ENCODE data around the gene DAB2IP.

Gene DAB2IP

DNA sequence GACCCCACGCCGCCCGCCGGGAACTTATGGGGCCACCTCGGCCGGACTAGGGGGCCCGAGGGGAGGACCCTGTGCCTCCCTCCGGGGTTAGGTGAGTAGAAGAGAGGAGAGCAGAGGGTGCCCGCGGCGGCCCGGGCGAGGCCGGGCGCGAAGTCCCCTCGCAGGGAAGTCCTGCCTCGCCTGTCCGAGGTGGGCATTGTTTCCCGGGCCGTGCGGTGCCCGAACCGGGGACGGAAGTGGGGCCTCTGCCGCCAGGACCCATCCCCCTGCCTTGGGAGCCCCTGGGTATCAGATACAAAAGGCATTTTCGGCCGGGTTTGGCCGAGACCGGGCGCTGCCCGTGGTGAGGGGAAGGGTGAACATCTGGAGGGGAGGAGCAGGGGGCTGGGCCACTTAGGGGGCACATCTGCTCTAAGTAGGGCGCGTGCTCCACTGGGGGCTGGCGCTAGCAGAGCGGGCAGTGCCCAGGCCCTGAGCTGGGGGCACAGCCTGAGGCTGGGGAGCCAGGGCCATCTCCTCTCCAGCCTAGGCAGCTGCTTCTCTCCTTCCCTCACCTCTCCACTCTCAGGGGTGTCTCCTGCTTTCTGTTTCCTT lies 48.2 kb downstream of the DAB2IP start:
- no peak overlapping the region for H2BK12ac ChIP-seq (ENCODE audit: low read length)
- H3K79me1 ChIP-seq (ENCODE audit: low read length), result peaks cover 5% of the 10 kb centered on the region
- peaks cover 9% of the 10 kb centered on the region in 2 experiments for H3K36me3 ChIP-seq (ENCODE audit: control insufficient read depth in 1 of 2, insufficient read depth in 2 of 2, low read length in 2 of 2)
- H3K27me3 ChIP-seq (ENCODE audit: insufficient read depth, low read length), result no peaks in the 10 kb centered on the region
- H2AK5ac ChIP-seq (ENCODE audit: low read length), result no peak overlapping the region
- H3K79me2 ChIP-seq (ENCODE audit: control insufficient read depth, insufficient read depth, low read length, poor library complexity), result peaks cover 2% of the 10 kb centered on the region
- no peak overlapping the region for H2BK120ac ChIP-seq (ENCODE audit: insufficient read depth, low read length, poor library complexity)
- no peak overlapping the region for H4K12ac ChIP-seq (ENCODE audit: low read depth, low read length)
- no CpG with 5 or more reads among the region's 36 CpGs for WGBS (ENCODE audit: extremely low coverage, insufficient coverage, insufficient read length)
- peak overlapping the region; percentile 18 for H2BK5ac ChIP-seq (ENCODE audit: low read depth, low read length, poor library complexity)
- peak overlapping the region; percentile 11 for H3K14ac ChIP-seq (ENCODE audit: low read length)
- H3K27ac ChIP-seq (ENCODE audit: low read depth, low read length), result no peak overlapping the region
- H3K18ac ChIP-seq (ENCODE audit: low read length), result no peak overlapping the region
- peaks cover 11 to 14% of the 10 kb centered on the region in 2 experiments for H3K4me1 ChIP-seq (ENCODE audit: control insufficient read depth in 1 of 2, insufficient read depth in 2 of 2, low read length in 2 of 2)
- peak overlapping the region; percentile 20 for H4K91ac ChIP-seq (ENCODE audit: low read depth, low read length)
- H4K8ac ChIP-seq (ENCODE audit: low read depth, low read length), result peak overlapping the region; percentile 35
- no peaks in the 10 kb centered on the region for H3K9me3 ChIP-seq (ENCODE audit: insufficient read depth, low read depth, low read length)
- DNase-seq, result no peak
- no peak overlapping the region for H3K23ac ChIP-seq (ENCODE audit: low read length)
- peak overlapping the region; percentile 67 for H3K4me3 ChIP-seq (ENCODE audit: low read depth, low read length)
- peak overlapping the region; percentile 53 for H3K9ac ChIP-seq (ENCODE audit: low read length)
- peak overlapping the region; percentile 15 for H2AFZ ChIP-seq (ENCODE audit: insufficient read depth, low read length, poor library complexity)
- H3K4ac ChIP-seq (ENCODE audit: low read depth, low read length), result no peak overlapping the region
- peak overlapping the region; percentile 85 for H3K4me2 ChIP-seq (ENCODE audit: low read length)

DNA sequence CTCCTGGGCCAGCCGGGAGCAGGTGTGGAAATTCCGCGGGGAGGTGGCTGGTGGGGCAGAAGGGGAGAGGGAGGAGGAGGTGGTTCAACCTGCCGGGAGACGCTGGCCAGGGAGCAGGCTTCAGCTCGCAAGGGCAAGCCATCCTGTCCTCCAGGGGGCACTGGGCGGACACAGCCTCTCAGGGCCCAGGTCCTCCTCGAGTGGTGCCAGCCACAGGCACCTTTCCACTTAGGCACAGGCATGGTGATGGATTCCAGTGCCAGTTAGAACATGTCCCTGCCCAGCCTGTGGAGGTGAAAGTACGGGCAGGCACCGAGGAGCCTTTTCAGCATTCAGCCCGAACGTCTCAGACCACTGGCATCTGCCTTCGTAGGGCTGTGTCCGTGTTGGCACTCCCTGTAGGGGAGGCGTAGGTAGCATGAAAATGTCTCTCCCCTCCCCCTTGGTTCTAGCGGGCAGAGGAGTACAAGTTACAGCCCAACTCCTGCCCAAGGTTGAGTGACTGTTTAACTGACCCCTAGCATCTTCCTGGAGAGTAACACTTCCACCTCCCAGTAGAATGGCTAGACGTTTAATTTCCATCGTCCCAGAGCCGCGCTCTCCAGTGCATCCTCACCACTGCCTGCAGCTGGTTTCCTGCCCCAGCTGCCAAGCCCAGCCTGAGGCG lies 48.9 kb downstream of the DAB2IP start:
- Histone ChIP-seq H4K12ac (ENCODE audit: low read depth, low read length) (no peak overlapping the region), H3K23ac (ENCODE audit: low read length) (no peak overlapping the region), H3K27ac (ENCODE audit: low read depth, low read length) (no peak overlapping the region)

DNA sequence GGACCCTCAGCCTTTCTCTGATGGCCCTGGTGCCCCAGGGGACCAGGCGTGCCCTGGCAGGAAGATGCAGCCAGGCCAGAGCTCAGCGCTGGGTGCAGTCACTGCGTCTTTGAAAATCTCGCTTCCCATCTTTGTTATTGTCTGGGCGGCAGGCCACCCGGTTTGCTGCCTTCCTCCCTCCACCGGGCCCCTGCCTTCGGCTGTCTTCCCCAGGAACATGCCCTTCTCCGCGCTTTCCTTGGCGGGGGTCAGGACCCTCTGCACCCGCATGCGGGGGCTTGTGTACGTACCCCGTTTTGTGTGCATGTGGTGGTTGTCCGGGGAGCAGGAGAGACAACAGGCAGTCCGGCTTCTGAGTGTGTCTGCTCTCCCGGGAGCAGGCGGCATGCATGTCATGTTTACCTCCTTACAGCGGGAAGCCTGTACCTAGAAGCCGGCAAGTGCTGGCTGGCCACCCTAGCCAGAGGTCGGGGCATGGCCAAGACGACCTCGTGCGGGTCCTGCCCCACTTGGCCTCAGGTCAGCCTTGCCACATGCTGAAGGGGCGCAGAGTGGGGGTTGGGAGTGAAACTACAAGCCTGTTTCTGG lies 49.5 kb downstream of the DAB2IP start:
- Histone ChIP-seq H2AFZ (ENCODE audit: insufficient read depth, low read length, poor library complexity) (no peak overlapping the region), H3K4ac (ENCODE audit: low read depth, low read length) (no peak overlapping the region), H3K14ac (ENCODE audit: low read length) (no peak overlapping the region), H3K23ac (ENCODE audit: low read length) (no peak overlapping the region), H3K4me2 (ENCODE audit: low read length) (no peak overlapping the region), H2BK12ac (ENCODE audit: low read length) (no peak overlapping the region), H4K12ac (ENCODE audit: low read depth, low read length) (no peak overlapping the region), H3K27me3 (ENCODE audit: insufficient read depth, low read length) (no peaks in the 10 kb centered on the region), H3K9ac (ENCODE audit: low read length) (no peak overlapping the region), H2BK5ac (ENCODE audit: low read depth, low read length, poor library complexity) (no peak overlapping the region), H3K18ac (ENCODE audit: low read length) (no peak overlapping the region), H3K4me1 (ENCODE audit: control insufficient read depth in 1 of 2, insufficient read depth in 2 of 2, low read length in 2 of 2) (peaks cover 11 to 14% of the 10 kb centered on the region in 2 experiments), H3K79me1 (ENCODE audit: low read length) (peaks cover 5% of the 10 kb centered on the region), H3K79me2 (ENCODE audit: control insufficient read depth, insufficient read depth, low read length, poor library complexity) (peaks cover 2% of the 10 kb centered on the region), H3K4me3 (ENCODE audit: low read depth, low read length) (no peak overlapping the region), H2AK5ac (ENCODE audit: low read length) (no peak overlapping the region), H3K36me3 (ENCODE audit: control insufficient read depth in 1 of 2, insufficient read depth in 2 of 2, low read length in 2 of 2) (peaks cover 11 to 12% of the 10 kb centered on the region in 2 experiments), H3K9me3 (ENCODE audit: insufficient read depth, low read depth, low read length) (no peaks in the 10 kb centered on the region), H3K27ac (ENCODE audit: low read depth, low read length) (no peak overlapping the region), H4K8ac (ENCODE audit: low read depth, low read length) (no peak overlapping the region), H2BK120ac (ENCODE audit: insufficient read depth, low read length, poor library complexity) (no peak overlapping the region), H4K91ac (ENCODE audit: low read depth, low read length) (no peak overlapping the region)
- WGBS (ENCODE audit: extremely low coverage, insufficient coverage, insufficient read length), result no CpG with 5 or more reads among the region's 26 CpGs
- DNase-seq, result no peak

More for the DNA sequence above, 48.9 kb downstream of the DAB2IP start:
- H4K8ac ChIP-seq (ENCODE audit: low read depth, low read length), result no peak overlapping the region
- peak overlapping the region; percentile 4 for H3K9ac ChIP-seq (ENCODE audit: low read length)
- no peak overlapping the region for H2BK12ac ChIP-seq (ENCODE audit: low read length)
- no peak overlapping the region for H2BK5ac ChIP-seq (ENCODE audit: low read depth, low read length, poor library complexity)
- H4K91ac ChIP-seq (ENCODE audit: low read depth, low read length), result no peak overlapping the region
- H3K4me2 ChIP-seq (ENCODE audit: low read length), result peak overlapping the region; percentile 85
- H3K79me1 ChIP-seq (ENCODE audit: low read length), result peaks cover 5% of the 10 kb centered on the region
- H2BK120ac ChIP-seq (ENCODE audit: insufficient read depth, low read length, poor library complexity), result no peak overlapping the region
- H3K4ac ChIP-seq (ENCODE audit: low read depth, low read length), result no peak overlapping the region
- no CpG with 5 or more reads among the region's 21 CpGs for WGBS (ENCODE audit: extremely low coverage, insufficient coverage, insufficient read length)
- H3K14ac ChIP-seq (ENCODE audit: low read length), result no peak overlapping the region
- no peak overlapping the region for H3K18ac ChIP-seq (ENCODE audit: low read length)
- H3K9me3 ChIP-seq (ENCODE audit: insufficient read depth, low read depth, low read length), result no peaks in the 10 kb centered on the region
- H3K4me3 ChIP-seq (ENCODE audit: low read depth, low read length), result peak overlapping the region; percentile 67
- peaks cover 2% of the 10 kb centered on the region for H3K79me2 ChIP-seq (ENCODE audit: control insufficient read depth, insufficient read depth, low read length, poor library complexity)
- H3K4me1 ChIP-seq (ENCODE audit: control insufficient read depth in 1 of 2, insufficient read depth in 2 of 2, low read length in 2 of 2), result peaks cover 11 to 14% of the 10 kb centered on the region in 2 experiments
- H3K27me3 ChIP-seq (ENCODE audit: insufficient read depth, low read length), result no peaks in the 10 kb centered on the region
- no peak overlapping the region for H2AFZ ChIP-seq (ENCODE audit: insufficient read depth, low read length, poor library complexity)
- no peak overlapping the region for H2AK5ac ChIP-seq (ENCODE audit: low read length)
- H3K36me3 ChIP-seq (ENCODE audit: control insufficient read depth in 1 of 2, insufficient read depth in 2 of 2, low read length in 2 of 2), result peaks cover 9% of the 10 kb centered on the region in 2 experiments
- no peak for DNase-seq

DNA sequence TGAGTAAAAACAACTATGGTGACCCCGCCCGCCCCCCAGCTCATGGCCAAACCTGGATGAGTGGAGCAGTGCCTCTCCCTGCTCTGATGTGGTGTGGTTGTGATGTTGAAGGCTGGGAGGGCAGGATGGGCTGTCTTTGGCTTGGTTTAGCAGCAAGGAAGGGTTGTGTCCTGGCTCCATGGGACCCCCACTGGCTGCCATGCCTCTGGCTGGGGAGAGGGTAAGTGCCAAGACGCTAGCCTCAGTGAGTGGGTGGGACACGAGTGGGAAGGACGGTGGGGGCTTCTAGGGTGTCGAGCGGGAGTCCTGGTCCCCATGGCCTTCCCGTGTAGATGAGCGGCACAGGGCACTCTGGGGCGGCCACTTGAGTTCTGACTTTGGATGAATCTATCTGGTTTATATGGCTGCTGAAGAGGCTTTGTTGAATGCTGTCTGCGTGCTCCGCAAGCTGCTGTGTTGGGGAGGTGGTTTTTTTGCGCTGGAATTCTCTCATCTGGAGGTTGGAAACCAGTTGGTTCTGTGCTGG lies 50.4 kb downstream of the DAB2IP start:
- Histone ChIP-seq H3K18ac (ENCODE audit: low read length) (no peak overlapping the region), H2BK120ac (ENCODE audit: insufficient read depth, low read length, poor library complexity) (no peak overlapping the region), H3K79me2 (ENCODE audit: control insufficient read depth, insufficient read depth, low read length, poor library complexity) (peaks cover 4% of the 10 kb centered on the region), H3K27me3 (ENCODE audit: insufficient read depth, low read length) (no peaks in the 10 kb centered on the region), H3K4ac (ENCODE audit: low read depth, low read length) (no peak overlapping the region), H3K79me1 (ENCODE audit: low read length) (peaks cover 5% of the 10 kb centered on the region), H3K27ac (ENCODE audit: low read depth, low read length) (no peak overlapping the region), H4K8ac (ENCODE audit: low read depth, low read length) (no peak overlapping the region), H2BK12ac (ENCODE audit: low read length) (no peak overlapping the region), H3K9me3 (ENCODE audit: insufficient read depth, low read depth, low read length) (no peaks in the 10 kb centered on the region), H3K23ac (ENCODE audit: low read length) (no peak overlapping the region), H3K4me2 (ENCODE audit: low read length) (no peak overlapping the region), H4K12ac (ENCODE audit: low read depth, low read length) (no peak overlapping the region), H3K36me3 (ENCODE audit: control insufficient read depth in 1 of 2, insufficient read depth in 2 of 2, low read length in 2 of 2) (peaks cover 11 to 12% of the 10 kb centered on the region in 2 experiments), H3K4me1 (ENCODE audit: control insufficient read depth in 1 of 2, insufficient read depth in 2 of 2, low read length in 2 of 2) (peaks cover 11 to 14% of the 10 kb centered on the region in 2 experiments), H2AK5ac (ENCODE audit: low read length) (no peak overlapping the region), H3K4me3 (ENCODE audit: low read depth, low read length) (no peak overlapping the region), H4K91ac (ENCODE audit: low read depth, low read length) (no peak overlapping the region), H2BK5ac (ENCODE audit: low read depth, low read length, poor library complexity) (no peak overlapping the region), H3K14ac (ENCODE audit: low read length) (no peak overlapping the region), H3K9ac (ENCODE audit: low read length) (no peak overlapping the region), H2AFZ (ENCODE audit: insufficient read depth, low read length, poor library complexity) (no peak overlapping the region)
- DNase-seq, result no peak
- WGBS (ENCODE audit: extremely low coverage, insufficient coverage, insufficient read length), result no CpG with 5 or more reads among the region's 13 CpGs

Measured in trophoblast cell (in vitro differentiated cells and primary cell).